Calu3 (cell line): ENCODE data around the gene LAMP1. TPM values are rescaled to one million over a fixed set of nuclear protein-coding genes. Genes with fewer than 3 reads are reported as not detected.

Source experiments
- BruUV-seq: library from RNA; stranded (reverse); fragments of 400-500 nt; replicated peaks from 2 replicates; lab custom pipeline; 2021; lab: Mats Ljungman, UMichigan
- CTCF ChIA-PET: fragments of 300-600 bp; sonication (Branson Sonifier 250); formaldehyde crosslinking; loops from one replicate; lab custom pipeline; 2022; ENCODE audit warnings: antibody characterized with exemption; lab: Charles Lee
- DNase-seq: peaks from one replicate; pipeline ENCODE4 v3.0.0; 2022
- H3K27ac Mint-ChIP-seq: one replicate; pipeline ENCODE4 v1.8.0; 2022; ENCODE audit warnings: mixed read lengths; ENCODE audit not compliant: unreplicated experiment
- H3K27me3 Mint-ChIP-seq: one replicate; pipeline ENCODE4 v1.8.0; 2022; ENCODE audit warnings: mixed read lengths; ENCODE audit not compliant: unreplicated experiment
- H3K36me3 Mint-ChIP-seq: one replicate; pipeline ENCODE4 v1.8.0; 2022; ENCODE audit warnings: mild to moderate bottlenecking, moderate library complexity, mixed read lengths; ENCODE audit not compliant: insufficient read depth, unreplicated experiment
- H3K4me1 Mint-ChIP-seq: one replicate; pipeline ENCODE4 v1.8.0; 2022; ENCODE audit warnings: mild to moderate bottlenecking, low read depth, mixed read lengths; ENCODE audit not compliant: unreplicated experiment
- H3K4me3 Mint-ChIP-seq: one replicate; pipeline ENCODE4 v1.8.0; 2022; ENCODE audit warnings: mild to moderate bottlenecking, low read depth, moderate library complexity, mixed read lengths; ENCODE audit not compliant: unreplicated experiment
- H3K9me3 Mint-ChIP-seq: one replicate; pipeline ENCODE4 v1.8.0; 2022; ENCODE audit warnings: low read depth, mixed read lengths; ENCODE audit not compliant: unreplicated experiment
- intact Hi-C: fragments of 100-400 bp; cut with micrococcal nuclease; formaldehyde crosslinking; loops from one replicate; pipeline ENCODE4 v1.10.0; 2022; ENCODE audit not compliant: unreplicated experiment
- total RNA-seq: library from RNA; stranded (reverse); gene quantifications from 2 replicates; pipeline ENCODE4 v1.2.3, GENCODE V29; 2022
- TF ChIP-seq, protein P1 (sequence below): fragments of 200-600 bp; IDR thresholded peaks from one replicate; pipeline ENCODE4 v1.8.0; 2022; ENCODE audit warnings: antibody characterized with exemption; ENCODE audit not compliant: unreplicated experiment

The LAMP1 gene
- total RNA-seq, 1 experiment from 2014 or later = 70.7 TPM

DNA sequence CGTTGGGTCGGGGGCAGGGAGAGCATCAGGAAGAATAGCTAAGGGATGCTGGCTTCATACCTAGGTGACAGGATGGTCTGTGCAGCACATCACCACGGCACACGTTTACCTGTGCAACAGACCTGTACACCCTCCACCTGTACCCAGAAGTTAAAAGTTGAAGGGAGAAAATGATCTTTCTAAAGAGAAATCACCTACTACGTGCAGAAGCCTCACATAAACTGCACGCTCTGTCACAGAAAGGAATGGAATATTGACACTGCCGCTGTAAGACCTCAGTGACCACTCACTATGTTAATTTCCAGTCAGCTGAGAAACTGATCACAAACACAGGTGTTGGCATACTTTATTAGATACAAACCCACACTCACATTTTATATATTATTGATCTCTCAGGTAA is 26.8 kb downstream of the LAMP1 start:
- peaks cover 4% of the 10 kb centered on the region for H3K36me3 Mint-ChIP-seq
- TF ChIP-seq, protein P1, sequence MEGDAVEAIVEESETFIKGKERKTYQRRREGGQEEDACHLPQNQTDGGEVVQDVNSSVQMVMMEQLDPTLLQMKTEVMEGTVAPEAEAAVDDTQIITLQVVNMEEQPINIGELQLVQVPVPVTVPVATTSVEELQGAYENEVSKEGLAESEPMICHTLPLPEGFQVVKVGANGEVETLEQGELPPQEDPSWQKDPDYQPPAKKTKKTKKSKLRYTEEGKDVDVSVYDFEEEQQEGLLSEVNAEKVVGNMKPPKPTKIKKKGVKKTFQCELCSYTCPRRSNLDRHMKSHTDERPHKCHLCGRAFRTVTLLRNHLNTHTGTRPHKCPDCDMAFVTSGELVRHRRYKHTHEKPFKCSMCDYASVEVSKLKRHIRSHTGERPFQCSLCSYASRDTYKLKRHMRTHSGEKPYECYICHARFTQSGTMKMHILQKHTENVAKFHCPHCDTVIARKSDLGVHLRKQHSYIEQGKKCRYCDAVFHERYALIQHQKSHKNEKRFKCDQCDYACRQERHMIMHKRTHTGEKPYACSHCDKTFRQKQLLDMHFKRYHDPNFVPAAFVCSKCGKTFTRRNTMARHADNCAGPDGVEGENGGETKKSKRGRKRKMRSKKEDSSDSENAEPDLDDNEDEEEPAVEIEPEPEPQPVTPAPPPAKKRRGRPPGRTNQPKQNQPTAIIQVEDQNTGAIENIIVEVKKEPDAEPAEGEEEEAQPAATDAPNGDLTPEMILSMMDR = no peak
- CTCF ChIA-PET = no interaction called here
- no peaks in the 10 kb centered on the region for H3K4me1 Mint-ChIP-seq
- no peak overlapping the region for H3K4me3 Mint-ChIP-seq
- DNase-seq = no peak
- H3K27me3 Mint-ChIP-seq = no peaks in the 10 kb centered on the region
- no TSS peak for BruUV-seq
- no peak overlapping the region for H3K27ac Mint-ChIP-seq
- intact Hi-C loops = no loop called here
- H3K9me3 Mint-ChIP-seq = no peaks in the 10 kb centered on the region

DNA sequence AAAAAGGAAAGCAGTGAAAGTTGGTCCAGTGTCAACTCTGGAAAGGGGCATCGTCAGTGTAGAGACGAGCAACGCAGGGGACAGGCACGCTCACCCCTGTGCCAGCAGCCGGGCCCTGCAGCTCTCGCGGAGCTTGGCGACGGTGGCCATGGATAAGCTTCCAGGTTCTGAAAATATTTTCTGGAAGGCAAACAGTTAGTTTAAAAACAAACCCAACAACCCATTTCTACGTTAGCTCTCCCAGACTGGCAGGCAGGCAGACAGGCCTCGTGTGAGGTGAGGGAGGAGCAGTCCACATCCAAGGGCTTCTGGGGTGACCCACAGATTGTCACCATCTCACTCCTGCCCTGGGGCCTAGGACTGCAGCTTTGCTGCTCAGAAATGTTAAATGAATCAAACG is 27.4 kb downstream of the LAMP1 start:
- Mint-ChIP-seq H3K9me3 (no peaks in the 10 kb centered on the region), H3K4me3 (no peak overlapping the region), H3K27ac (no peak overlapping the region), H3K4me1 (no peaks in the 10 kb centered on the region), H3K36me3 (peaks cover 4% of the 10 kb centered on the region), H3K27me3 (no peaks in the 10 kb centered on the region)
- no peak for DNase-seq
- intact Hi-C loops = no loop called here
- TF ChIP-seq, protein P1 = no peak
- CTCF ChIA-PET = no interaction called here
- no TSS peak for BruUV-seq

DNA sequence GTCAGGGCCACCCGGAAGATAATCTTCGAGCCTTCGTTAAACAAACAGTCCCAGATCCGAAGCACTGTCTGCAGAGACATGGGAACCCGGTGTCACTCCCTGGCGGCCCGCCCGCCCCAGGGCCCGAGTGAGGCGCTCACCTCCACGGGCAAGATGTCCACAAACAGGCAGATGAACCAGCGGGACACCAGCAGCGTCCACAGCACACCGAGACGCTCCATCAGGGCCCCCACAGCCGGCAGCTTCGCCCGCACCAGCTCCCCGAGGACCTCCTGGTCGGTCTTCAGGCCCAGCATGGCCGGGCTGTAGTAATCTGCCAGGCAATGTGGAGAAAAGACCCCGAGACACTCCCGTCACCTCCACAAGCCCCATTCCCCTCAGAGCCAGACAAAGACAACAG is 28.7 kb downstream of the LAMP1 start:
- Mint-ChIP-seq H3K9me3 (no peaks in the 10 kb centered on the region), H3K27ac (no peak overlapping the region), H3K36me3 (peaks cover 4% of the 10 kb centered on the region), H3K4me1 (no peaks in the 10 kb centered on the region), H3K4me3 (no peak overlapping the region), H3K27me3 (no peaks in the 10 kb centered on the region)
- no peak for DNase-seq
- CTCF ChIA-PET = no interaction called here
- TF ChIP-seq, protein P1 = no peak
- intact Hi-C loops = no loop called here
- BruUV-seq = no TSS peak

DNA sequence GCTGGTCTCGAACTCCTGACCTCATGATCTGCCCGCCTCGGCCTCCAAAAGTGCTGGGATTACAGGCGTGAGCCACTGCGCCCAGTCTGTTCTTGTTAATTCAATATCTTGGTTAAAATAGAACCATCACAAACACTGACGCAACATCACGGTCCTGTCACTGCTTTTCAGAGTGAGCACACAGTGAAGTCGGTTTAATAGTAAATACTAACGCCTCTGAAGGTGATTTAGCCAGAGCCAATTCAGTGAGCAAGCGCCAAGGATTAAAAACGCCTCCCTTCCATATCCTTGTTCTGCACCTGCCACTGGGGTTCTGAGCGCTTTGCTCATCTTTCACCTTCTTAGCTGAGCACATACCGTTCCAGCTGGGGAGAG is 30.3 kb downstream of the LAMP1 start:
- CTCF ChIA-PET = no interaction called here
- Mint-ChIP-seq H3K4me1 (no peaks in the 10 kb centered on the region), H3K36me3 (peaks cover 4% of the 10 kb centered on the region), H3K4me3 (no peak overlapping the region), H3K27ac (no peak overlapping the region), H3K9me3 (no peaks in the 10 kb centered on the region), H3K27me3 (no peaks in the 10 kb centered on the region)
- intact Hi-C loops = no loop called here
- DNase-seq = no peak
- BruUV-seq = no TSS peak
- TF ChIP-seq, protein P1 = no peak
